RWPE1 (cell line): ENCODE measurements around the gene ENDOU.

Experiments
- CTCF ChIA-PET: fragments of 350-600 bp; sonication (Branson Sonifier 250); formaldehyde crosslinking; extraction: SDS; loops from one replicate; lab custom pipeline; 2021; lab: Yijun Ruan, JAX
- POLR2A ChIA-PET: fragments of 400-600 bp; formaldehyde crosslinking; extraction: SDS; loops from one replicate; lab custom pipeline; 2020; ENCODE audit warnings: antibody characterized with exemption; ENCODE audit not compliant: low non-redundant PET; lab: Yijun Ruan, JAX
- DNase-seq: peaks from one replicate; pipeline ENCODE4 v3.0.0; 2012; ENCODE audit warnings: low spot score
- H3K27ac ChIP-seq: fragments of 450-650 bp; 2 replicates; pipeline ENCODE4 v1.5.1; 2017
- CTCF ChIP-seq: fragments of 450-650 bp; conservative IDR thresholded peaks from 2 replicates; pipeline ENCODE4 v1.5.1; 2017; ENCODE audit warnings: low read depth, mild to moderate bottlenecking

Gene ENDOU

GRCh38 chr12:47758584-47758833 is 33.2 kb upstream of the ENDOU start:
- no peak for TF ChIP-seq CTCF
- POLR2A ChIA-PET, result interaction anchor here (0.6 to 0.7 kb wide), 2 partner anchors 14 to 509 kb away, joined by 3 to 6 read pairs; no protein-coding TSS in a partner anchor
- peak overlapping the region; percentile 80 for H3K27ac ChIP-seq
- no peak for DNase-seq
- CTCF ChIA-PET, result interaction anchor here (1.1 to 6.7 kb wide), 6 partner anchors 9 to 63 kb away, joined by 3 to 48 read pairs (median 4); partner anchors contain the start of gene SLC48A1

GRCh38 chr12:47757840-47758583 is 32.7 kb upstream of the ENDOU start:
- H3K27ac ChIP-seq, result peak overlapping the region; percentile 80
- DNase-seq, result no peak

GRCh38 chr12:47757364-47757839 is 32.1 kb upstream of the ENDOU start:
- DNase-seq, result no peak
- no peak for TF ChIP-seq CTCF
- peak overlapping the region; percentile 80 for H3K27ac ChIP-seq
- ChIA-PET POLR2A (no interaction called here), CTCF (interaction anchor here (1.1 to 6.7 kb wide), 4 partner anchors 14 to 79 kb away, joined by 3 to 48 read pairs (median 10); partner anchors contain the start of gene SLC48A1)

More at GRCh38 chr12:47757840-47758583, 32.7 kb upstream of the ENDOU start:
- POLR2A ChIA-PET, result interaction anchor here (0.6 to 0.7 kb wide), 2 partner anchors 15 to 508 kb away, joined by 3 to 6 read pairs; no protein-coding TSS in a partner anchor
- TF ChIP-seq CTCF, result no peak
- CTCF ChIA-PET, result interaction anchor here (1.1 to 6.7 kb wide), 6 partner anchors 9 to 63 kb away, joined by 3 to 48 read pairs (median 4); partner anchors contain the start of gene SLC48A1

GRCh38 chr12:47755655-47756562 is 30.6 kb upstream of the ENDOU start:
- ChIA-PET POLR2A (no interaction called here), CTCF (interaction anchor here (0.7 to 5.2 kb wide), 4 partner anchors 11 to 194 kb away, joined by 3 to 36 read pairs (median 14); no protein-coding TSS in a partner anchor)
- peak overlapping the region; percentile 12; the same call in 1 of the 2 replicates for H3K27ac ChIP-seq
- no peak for TF ChIP-seq CTCF
- DNase-seq, result no peak

GRCh38 chr12:47754881-47755280 is 29.6 kb upstream of the ENDOU start:
- CTCF ChIA-PET, result interaction anchor here (0.7 to 5.2 kb wide), 4 partner anchors 12 to 24 kb away, joined by 3 to 36 read pairs (median 14); partner anchors contain the start of gene SLC48A1
- DNase-seq, result no peak
- peak overlapping the region; percentile 93; the same call in 1 of the 2 replicates for H3K27ac ChIP-seq
- no peak for TF ChIP-seq CTCF
- POLR2A ChIA-PET, result no interaction called here
